AG09319 (cell line): ENCODE results near the gene TLR6.

Experiments
- DNase-seq: peaks from one replicate; pipeline ENCODE4 v3.0.0-alpha.2; 2010; ENCODE audit warnings: low read depth; ENCODE audit errors: extremely low read depth
- TF ChIP-seq, protein P1 (sequence below): IDR thresholded peaks from 2 replicates; pipeline ENCODE4 v1.5.1; 2011; ENCODE audit warnings: low read depth, mild to moderate bottlenecking, inconsistent platforms, low read length, moderate library complexity

The TLR6 gene

DNA sequence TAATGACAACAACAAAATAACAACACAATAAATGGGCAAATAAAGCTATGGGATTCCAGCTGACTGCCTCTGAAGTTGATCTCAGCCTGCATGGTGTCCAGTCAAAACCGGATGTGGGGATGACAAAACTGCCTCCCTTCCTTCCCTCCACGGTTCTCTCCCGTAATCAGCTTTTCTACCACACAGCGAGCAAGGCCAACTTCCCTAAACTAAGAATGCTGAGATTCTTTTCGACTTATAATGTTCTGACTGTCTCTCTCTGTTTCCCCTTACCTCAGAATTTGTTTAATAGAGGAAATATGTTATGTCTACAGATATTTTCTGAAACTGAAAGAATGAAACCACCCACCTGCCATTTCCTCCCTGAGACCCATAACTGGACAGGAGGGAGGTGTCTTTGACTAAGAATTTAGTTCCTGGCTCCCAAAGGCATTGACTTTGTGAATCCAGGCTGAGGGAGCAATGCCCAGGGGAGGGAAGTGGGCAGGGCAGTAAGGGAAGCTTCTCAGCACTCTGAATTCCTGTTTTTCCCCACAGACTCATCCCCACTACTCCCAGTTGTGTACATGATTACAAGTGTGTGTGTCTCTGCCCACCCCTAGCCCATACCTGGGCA, 51.0 kb downstream of the TLR6 start:
- DNase-seq, result no peak
- TF ChIP-seq, protein P1, sequence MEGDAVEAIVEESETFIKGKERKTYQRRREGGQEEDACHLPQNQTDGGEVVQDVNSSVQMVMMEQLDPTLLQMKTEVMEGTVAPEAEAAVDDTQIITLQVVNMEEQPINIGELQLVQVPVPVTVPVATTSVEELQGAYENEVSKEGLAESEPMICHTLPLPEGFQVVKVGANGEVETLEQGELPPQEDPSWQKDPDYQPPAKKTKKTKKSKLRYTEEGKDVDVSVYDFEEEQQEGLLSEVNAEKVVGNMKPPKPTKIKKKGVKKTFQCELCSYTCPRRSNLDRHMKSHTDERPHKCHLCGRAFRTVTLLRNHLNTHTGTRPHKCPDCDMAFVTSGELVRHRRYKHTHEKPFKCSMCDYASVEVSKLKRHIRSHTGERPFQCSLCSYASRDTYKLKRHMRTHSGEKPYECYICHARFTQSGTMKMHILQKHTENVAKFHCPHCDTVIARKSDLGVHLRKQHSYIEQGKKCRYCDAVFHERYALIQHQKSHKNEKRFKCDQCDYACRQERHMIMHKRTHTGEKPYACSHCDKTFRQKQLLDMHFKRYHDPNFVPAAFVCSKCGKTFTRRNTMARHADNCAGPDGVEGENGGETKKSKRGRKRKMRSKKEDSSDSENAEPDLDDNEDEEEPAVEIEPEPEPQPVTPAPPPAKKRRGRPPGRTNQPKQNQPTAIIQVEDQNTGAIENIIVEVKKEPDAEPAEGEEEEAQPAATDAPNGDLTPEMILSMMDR, result no peak

DNA sequence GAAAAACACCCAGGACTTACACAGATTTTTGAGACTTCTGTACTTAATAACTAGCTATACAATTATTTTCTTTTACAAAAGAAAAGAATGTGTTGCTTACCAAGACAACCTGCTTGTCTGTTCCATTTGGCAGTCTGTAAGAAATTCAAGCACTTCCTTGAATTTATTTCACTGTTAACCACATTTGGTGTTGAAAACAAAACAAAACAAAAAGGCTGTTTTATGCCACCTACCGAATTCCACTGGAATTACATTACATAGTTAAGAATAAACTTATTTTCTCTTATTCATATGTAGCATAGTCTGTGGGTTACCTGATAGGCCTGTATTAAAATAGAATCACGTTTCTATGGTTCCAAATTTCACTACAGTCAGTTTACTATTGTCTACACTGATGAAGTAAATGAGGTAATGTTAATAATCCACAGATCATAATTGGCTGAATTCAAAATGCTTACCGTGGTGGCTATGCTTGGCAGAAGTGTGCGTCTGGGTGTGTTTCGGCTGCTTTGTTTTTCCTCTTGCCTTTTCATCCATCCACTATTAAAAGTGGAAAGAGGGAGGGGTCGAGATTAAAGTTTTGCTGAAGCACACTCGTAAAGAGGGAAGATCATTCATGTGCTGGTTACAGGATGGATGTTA, 51.8 kb downstream of the TLR6 start, which contains the start of gene TLR1:
TLR1 (minus strand) TSS at position 138 of the 642 bp plus-strand sequence. CDS start 5,960 bp downstream, outside the sequence.
- DNase-seq, result peak; percentile 25
- TF ChIP-seq, protein P1, result peak; percentile 47

DNA sequence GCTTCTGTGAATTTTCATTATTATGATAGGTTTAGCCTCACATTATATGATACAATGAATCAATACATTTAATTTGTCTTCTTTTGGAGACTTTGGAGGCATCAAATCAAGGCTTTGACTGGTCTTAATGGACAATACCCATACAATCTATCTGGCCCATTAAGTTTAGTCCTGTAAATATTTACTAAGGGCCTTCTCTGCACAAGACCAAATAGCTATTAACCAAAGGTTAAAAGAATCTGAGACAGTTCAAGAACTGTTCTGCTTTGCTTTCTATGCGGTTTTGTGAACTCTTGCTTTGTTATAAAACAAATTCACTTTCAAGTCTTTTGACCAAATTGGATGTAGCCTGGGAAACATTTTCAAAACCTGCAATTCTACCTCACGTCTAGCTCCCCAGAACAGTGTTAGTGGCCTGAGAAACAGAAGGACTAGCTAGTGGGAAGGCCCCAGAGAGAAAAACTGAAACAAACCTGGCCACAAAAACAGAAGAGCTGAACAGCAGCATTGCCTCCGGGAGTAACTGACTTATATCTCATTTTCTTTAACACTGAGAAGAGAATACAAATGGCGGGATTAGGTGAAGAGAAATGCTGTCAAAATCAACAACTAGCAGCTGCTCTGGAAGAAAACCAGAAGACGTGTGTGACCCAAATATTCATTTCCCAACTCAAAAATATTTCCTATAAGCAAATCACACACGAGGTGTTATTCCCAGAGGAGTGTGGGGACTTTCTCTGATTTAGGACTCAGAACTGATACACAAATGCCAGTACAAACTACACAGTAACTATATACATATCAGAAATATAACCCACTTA, 52.6 kb downstream of the TLR6 start:
- TF ChIP-seq, protein P1, result no peak
- no peak for DNase-seq

DNA sequence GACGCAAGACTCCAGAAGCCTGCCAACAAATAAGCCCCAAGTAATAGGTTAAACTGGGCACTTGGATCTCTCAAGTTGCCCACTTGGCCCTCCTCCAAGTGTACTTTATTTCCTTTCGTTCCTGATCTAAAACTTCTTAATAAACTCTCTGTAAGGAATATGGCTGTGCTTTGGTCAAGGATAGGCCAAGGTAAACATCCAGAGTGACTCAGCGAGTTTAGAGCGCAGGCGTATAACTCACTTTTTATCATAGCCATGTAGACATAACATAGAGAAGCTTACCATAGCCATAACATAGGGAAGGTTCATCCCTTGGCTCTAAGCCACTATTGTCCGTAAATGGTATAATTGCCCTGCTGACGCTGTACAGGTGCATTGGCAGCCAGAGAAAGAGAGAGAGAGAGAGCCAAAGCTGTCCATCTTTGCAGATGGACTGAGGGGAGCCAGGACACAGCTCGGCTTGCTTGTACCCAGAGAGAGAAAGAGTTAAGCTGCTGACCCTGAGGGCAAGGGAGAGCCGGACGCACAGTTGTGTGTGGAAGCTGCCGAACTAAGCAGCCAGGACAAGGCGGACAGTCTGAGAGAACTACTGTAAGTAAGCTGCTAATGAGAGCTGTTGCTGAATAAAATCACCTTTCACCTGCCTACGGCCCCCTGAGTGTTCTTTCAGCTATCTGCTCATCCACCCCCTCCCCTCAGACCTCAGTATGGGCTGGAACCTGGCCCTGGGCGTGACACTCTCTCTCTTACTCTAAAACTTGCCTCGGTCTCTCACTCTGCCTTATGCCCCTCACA, 53.9 kb downstream of the TLR6 start:
- no peak for DNase-seq
- TF ChIP-seq, protein P1, result no peak

DNA sequence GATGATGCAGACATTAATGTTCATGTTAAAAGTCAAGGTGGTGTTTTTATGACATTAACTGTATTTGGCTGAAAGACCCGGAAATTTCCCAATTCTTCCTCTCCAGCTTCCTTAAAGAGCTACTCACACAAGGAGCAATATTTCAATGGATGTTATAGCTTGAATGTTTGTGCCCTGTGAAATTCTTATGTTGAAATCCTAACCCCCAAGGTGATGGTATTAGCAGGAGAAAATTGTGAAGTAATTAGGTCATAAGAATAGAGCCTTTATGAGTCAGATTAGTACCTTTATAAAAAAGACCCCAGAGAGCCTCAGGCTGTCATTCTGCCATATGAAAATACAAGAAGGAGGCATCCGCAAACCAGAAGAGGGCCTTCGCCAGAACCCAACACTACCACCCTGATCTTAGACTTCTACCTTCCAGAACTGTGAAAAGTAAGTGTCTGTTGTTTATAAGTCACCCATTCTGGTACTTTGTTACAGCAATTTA, 55.6 kb downstream of the TLR6 start:
- TF ChIP-seq, protein P1, result no peak

DNA sequence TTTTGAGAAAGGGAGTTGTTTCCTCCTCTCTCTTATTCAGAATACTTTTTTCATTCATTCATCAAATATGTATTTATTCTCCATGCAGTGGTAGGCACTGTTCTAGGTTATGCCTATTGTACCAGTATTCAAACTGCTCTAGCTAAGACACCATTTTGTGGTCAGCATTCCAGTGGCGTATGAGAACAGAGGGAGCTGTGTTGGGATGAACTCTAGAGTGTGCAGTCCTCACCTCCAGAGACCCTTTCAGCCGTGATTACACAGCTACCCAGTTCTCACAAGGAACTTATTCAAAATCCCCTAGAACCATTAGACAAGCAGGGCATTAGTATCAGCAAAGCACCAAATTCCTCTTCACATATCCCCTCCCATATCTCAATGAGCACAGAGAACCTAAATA, 56.3 kb downstream of the TLR6 start:
- DNase-seq, result no peak
- TF ChIP-seq, protein P1, result no peak

More for the DNA sequence above, 55.6 kb downstream of the TLR6 start:
- no peak for DNase-seq
